Measurements from ENCODE around the gene ATAD2B. TPM values are rescaled to one million over a fixed set of nuclear protein-coding genes. Genes with fewer than 3 reads are reported as not detected.

The ATAD2B gene
- polyA plus RNA-seq, 1 experiment: 6.0 TPM

DNA sequence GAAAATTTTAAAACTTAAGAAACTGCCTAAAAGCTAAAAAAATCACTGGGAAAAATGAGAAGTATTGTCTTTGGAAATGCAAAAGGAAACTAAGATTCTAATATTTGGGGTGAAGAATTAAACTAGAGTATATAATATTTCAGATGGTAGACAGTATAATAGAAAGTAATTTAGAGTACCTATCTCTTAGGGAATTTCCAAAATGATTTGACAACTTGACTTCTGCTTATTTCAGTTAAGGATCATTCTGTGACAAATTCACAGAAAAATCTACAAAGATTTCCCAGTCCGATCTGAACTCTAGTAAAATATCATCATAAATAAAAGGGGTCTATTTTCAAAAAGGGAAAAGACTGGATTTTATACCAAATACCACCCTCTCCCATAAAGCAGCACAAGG lies 99.6 kb downstream of the ATAD2B start:
- CTCF ChIA-PET: interaction anchor here (1.4 to 3.0 kb wide), 3 partner anchors 97 to 257 kb away, joined by 3 to 16 read pairs (median 8); partner anchors contain the start of genes ATAD2B and TP53I3
- no peak overlapping the region for H3K4me3 ChIP-seq (ENCODE audit: low read depth, low read length)
- no peak overlapping the region for H3K27ac ChIP-seq (ENCODE audit: low read depth, low read length)
- POLR2A ChIA-PET: no interaction called here
- no peaks in the 10 kb centered on the region for H3K27me3 ChIP-seq (ENCODE audit: control insufficient read depth, insufficient read depth, low read length)
- DNase-seq (ENCODE audit: low read depth, low spot score): no peak
- no peaks in the 10 kb centered on the region for H3K9me3 ChIP-seq (ENCODE audit: control insufficient read depth, insufficient read depth, low read length)
- TF ChIP-seq, protein P1, sequence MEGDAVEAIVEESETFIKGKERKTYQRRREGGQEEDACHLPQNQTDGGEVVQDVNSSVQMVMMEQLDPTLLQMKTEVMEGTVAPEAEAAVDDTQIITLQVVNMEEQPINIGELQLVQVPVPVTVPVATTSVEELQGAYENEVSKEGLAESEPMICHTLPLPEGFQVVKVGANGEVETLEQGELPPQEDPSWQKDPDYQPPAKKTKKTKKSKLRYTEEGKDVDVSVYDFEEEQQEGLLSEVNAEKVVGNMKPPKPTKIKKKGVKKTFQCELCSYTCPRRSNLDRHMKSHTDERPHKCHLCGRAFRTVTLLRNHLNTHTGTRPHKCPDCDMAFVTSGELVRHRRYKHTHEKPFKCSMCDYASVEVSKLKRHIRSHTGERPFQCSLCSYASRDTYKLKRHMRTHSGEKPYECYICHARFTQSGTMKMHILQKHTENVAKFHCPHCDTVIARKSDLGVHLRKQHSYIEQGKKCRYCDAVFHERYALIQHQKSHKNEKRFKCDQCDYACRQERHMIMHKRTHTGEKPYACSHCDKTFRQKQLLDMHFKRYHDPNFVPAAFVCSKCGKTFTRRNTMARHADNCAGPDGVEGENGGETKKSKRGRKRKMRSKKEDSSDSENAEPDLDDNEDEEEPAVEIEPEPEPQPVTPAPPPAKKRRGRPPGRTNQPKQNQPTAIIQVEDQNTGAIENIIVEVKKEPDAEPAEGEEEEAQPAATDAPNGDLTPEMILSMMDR (IDR thresholded peaks at IDR 0.05; ENCODE audit: low read depth, low read length): no peak

DNA sequence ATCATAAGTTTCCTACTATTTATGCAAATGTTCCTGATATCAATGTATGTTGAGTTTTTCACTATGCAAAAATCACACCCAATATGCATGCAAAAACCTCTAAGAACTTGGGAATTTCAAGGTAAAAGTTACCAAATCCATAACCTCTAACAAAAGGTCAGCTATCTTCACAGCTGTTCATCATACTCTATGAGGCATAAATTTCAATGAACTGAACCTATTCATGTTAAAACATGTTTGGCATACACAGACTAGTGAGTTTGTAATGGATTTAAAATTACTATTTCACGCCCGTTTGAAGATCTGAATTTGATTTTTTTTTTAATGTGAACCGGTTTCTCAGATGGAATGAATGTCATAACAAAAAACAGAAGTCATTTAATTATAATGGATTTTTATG lies 100.2 kb downstream of the ATAD2B start:
- Histone ChIP-seq H3K27ac (ENCODE audit: low read depth, low read length) (no peak overlapping the region), H3K4me3 (ENCODE audit: low read depth, low read length) (no peak overlapping the region), H3K9me3 (ENCODE audit: control insufficient read depth, insufficient read depth, low read length) (no peaks in the 10 kb centered on the region), H3K27me3 (ENCODE audit: control insufficient read depth, insufficient read depth, low read length) (no peaks in the 10 kb centered on the region)
- POLR2A ChIA-PET: no interaction called here
- DNase-seq (ENCODE audit: low read depth, low spot score): no peak
- CTCF ChIA-PET: interaction anchor here (2.3 to 3.0 kb wide), 2 partner anchors 100 to 257 kb away, joined by 8 to 16 read pairs; partner anchors contain the start of genes ATAD2B and TP53I3
- TF ChIP-seq, protein P1 (IDR thresholded peaks at IDR 0.05; ENCODE audit: low read depth, low read length): no peak

DNA sequence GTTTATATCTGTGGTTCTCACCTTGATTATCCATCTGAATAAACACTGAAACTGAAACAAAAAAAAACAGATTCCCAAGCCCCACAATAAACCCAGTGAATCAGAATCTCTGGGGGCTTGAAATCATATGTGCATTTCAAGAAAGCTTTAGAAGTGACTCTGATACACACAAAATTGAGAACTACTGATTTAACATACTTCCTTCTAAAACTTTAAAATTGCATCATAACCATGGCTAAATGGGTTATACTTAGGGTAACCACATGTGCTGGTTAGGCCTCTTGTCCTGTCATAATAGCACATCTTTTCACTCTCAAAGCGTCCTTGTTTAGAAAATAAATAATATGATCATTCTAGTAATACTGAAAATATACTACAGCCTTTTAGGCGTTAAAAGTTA lies 100.9 kb downstream of the ATAD2B start:
- CTCF ChIA-PET: interaction anchor here (2.7 to 3.2 kb wide), 4 partner anchors 21 to 258 kb away, joined by 16 to 63 read pairs (median 26); partner anchors contain the start of genes ATAD2B and TP53I3
- H3K4me3 ChIP-seq (ENCODE audit: low read depth, low read length): no peak overlapping the region
- DNase-seq (ENCODE audit: low read depth, low spot score): no peak
- no peaks in the 10 kb centered on the region for H3K27me3 ChIP-seq (ENCODE audit: control insufficient read depth, insufficient read depth, low read length)
- POLR2A ChIA-PET: no interaction called here
- H3K27ac ChIP-seq (ENCODE audit: low read depth, low read length): no peak overlapping the region
- no peaks in the 10 kb centered on the region for H3K9me3 ChIP-seq (ENCODE audit: control insufficient read depth, insufficient read depth, low read length)
- TF ChIP-seq, protein P1 (IDR thresholded peaks at IDR 0.05; ENCODE audit: low read depth, low read length): no peak

DNA sequence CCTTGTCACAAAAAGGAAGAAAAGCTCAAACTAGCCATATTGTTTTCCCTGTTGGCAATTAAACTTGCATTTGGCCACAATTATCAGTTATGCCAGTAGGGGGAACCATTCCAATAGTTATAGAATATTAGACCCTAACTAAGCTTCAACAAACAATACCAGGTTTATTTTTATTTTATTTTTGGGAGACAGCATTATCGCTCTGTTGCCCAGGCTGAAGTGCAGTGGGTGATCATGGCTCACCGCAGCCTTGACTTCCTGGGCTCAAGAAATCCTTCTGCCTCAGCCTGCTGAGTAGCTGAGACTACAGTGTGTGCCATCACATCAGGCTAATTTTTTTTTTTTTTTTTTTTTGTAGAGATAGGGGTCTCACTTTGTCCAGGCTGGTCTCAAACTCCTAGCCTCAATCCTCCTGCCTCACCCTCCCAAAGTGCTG lies 102.1 kb downstream of the ATAD2B start:
- no peak overlapping the region for H3K27ac ChIP-seq (ENCODE audit: low read depth, low read length)
- no peak for DNase-seq (ENCODE audit: low read depth, low spot score)

DNA sequence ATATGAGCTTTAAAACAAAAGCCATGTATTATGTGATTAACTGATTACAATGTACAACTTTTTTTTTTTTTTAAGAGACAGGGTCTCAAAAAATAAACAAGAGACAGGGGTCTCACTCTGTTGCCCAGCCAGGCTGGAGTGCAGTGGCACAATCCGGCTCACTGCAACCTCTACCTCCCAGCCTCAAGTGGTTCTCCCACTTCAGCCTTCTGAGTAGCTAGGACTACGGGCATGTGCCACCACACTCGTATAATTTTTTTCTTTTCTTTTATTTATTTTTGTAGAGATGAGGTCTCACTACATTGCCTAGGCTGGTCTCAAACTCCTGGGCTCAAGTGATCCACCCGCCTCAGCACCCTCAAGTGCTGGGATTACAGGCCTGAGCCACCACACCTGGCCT lies 103.1 kb downstream of the ATAD2B start:
- DNase-seq (ENCODE audit: low read depth, low spot score): no peak
- no peak overlapping the region for H3K4me3 ChIP-seq (ENCODE audit: low read depth, low read length)
- H3K9me3 ChIP-seq (ENCODE audit: control insufficient read depth, insufficient read depth, low read length): no peaks in the 10 kb centered on the region
- TF ChIP-seq, protein P1 (IDR thresholded peaks at IDR 0.05; ENCODE audit: low read depth, low read length): no peak
- ChIA-PET POLR2A (interaction anchor here (0.7 to 2.1 kb wide), 3 partner anchors 103 to 260 kb away, joined by 3 to 10 read pairs (median 5); partner anchors contain the start of gene ATAD2B), CTCF (interaction anchor here (0.6 to 3.2 kb wide), 23 partner anchors 9 to 598 kb away, joined by 3 to 63 read pairs (median 5); partner anchors contain the start of genes ATAD2B and TP53I3)
- no peak overlapping the region for H3K27ac ChIP-seq (ENCODE audit: low read depth, low read length)
- H3K27me3 ChIP-seq (ENCODE audit: control insufficient read depth, insufficient read depth, low read length): no peaks in the 10 kb centered on the region

More for the DNA sequence above, 102.1 kb downstream of the ATAD2B start:
- Histone ChIP-seq H3K4me3 (ENCODE audit: low read depth, low read length) (no peak overlapping the region), H3K9me3 (ENCODE audit: control insufficient read depth, insufficient read depth, low read length) (no peaks in the 10 kb centered on the region), H3K27me3 (ENCODE audit: control insufficient read depth, insufficient read depth, low read length) (no peaks in the 10 kb centered on the region)
- CTCF ChIA-PET: interaction anchor here (0.5 to 3.2 kb wide), 49 partner anchors 9 to 898 kb away, joined by 3 to 63 read pairs (median 5); partner anchors contain the start of genes ATAD2B, PFN4, TP53I3 and WDCP
- TF ChIP-seq, protein P1 (IDR thresholded peaks at IDR 0.05; ENCODE audit: low read depth, low read length): peak; percentile 76
- POLR2A ChIA-PET: interaction anchor here (0.8 to 2.1 kb wide), 3 partner anchors 102 to 259 kb away, joined by 3 to 10 read pairs (median 5); partner anchors contain the start of genes ATAD2B and WDCP
